LNCaP clone FGC (cell line): ENCODE data around the gene CHST8.

Experiments
- DNase-seq: peaks from one replicate; pipeline ENCODE4 v3.0.0-alpha.2; 2011; ENCODE audit warnings: low read depth
- H3K4me3 ChIP-seq: 2 replicates; pipeline ENCODE4 v1.5.1; 2011; ENCODE audit warnings: mild to moderate bottlenecking, low read depth, low read length, control low read depth
- CTCF ChIP-seq: IDR thresholded peaks from 2 replicates; pipeline ENCODE4 v1.5.1; 2012; ENCODE audit warnings: mild to moderate bottlenecking; ENCODE audit not compliant: control insufficient read depth, insufficient read depth; ENCODE audit errors: extremely low read depth

The CHST8 gene

GRCh38 chr19:33819880-33820781 is 198.4 kb downstream of the CHST8 start:
- no peak for DNase-seq
- H3K4me3 ChIP-seq = no peak overlapping the region
- no peak for TF ChIP-seq CTCF

- no peak for TF ChIP-seq CTCF
- H3K4me3 ChIP-seq = no peak overlapping the region
- no peak for DNase-seq
Observed at GRCh38 chr19:33821871-33822270, 200.1 kb downstream of the CHST8 start.
